HS-27A (cell line): Measurements from ENCODE around the gene PDCD7.
"Not testable (repeated sequence)": the region's sequence is repeated elsewhere in the genome, so short reads cannot be mapped to it uniquely, and the experiment has no call there.

Experiments
- DNase-seq: peaks from one replicate; pipeline ENCODE4 v3.0.0-alpha.2; 2012; ENCODE audit warnings: low read depth, missing footprints

Gene PDCD7

DNA sequence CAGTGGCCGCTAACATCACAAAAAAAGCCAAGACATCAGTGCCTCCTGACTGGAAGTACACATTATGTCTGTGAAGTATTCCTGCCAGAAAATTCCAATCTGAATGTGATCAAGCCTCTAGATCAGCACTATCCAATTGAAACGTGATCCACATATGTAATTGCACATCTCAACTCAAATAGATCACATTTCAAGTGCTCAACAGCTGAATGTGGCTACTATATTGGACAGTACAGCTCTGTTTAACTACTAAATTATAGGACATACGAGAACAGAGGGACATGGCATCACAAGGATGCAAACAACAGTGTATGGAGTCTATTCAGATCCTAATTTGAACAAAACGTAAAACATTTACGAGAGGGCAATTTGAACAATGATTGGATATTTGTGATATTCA lies 18.1 kb downstream of the PDCD7 start:
- DNase-seq: no peak

DNA sequence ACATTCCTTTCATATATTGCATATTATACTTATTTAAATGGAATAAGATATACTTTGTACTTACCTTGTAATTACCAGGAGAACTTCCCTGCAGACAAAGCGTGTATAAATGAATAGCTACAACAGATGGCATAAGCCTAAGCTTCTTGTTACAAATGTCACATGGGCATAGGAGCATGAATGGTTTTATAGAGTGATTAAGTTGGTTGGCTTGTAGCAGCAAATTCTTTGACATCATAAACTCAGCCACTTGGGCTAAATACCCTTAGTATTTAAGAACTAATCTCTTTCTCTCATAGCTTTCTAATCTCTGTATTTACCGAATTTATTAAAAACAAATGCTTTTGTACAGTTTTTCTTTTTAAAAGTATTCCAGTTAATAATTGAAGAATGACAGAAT lies 18.5 kb downstream of the PDCD7 start, which contains the start of gene UBAP1L:
TSS of gene UBAP1L (minus strand) at position 115 of the 400 bp plus-strand sequence. CDS start 8,985 bp downstream, outside the sequence.
- DNase-seq: no peak

DNA sequence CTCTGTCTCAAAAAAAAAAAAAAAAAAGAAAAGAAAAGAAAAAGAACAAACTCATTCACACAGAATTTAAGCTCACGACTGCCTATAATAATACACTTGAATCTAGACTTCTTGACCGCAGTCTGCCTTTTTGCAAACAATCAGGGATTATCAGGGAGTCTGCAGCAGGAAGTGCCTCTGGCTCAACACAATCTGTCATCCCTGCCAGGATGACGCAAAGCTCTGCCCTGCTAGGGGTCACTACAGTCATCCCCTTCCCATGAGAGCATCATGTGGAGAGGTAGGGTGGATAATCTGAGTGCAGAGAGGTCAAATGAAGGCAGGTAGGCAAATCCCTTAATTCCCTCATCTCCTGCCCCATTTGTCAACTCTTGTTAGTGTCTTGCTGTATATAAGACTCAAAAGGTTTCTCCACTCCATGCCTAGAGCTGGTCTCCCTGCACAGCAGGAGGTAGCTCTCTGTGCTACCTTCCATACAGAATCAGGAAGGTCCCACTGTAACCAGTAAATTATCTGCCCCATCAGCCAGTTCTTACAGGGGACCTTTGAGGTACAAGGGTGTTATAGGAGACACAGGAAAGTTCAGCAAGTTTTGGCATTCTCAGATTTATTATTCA lies 22.8 kb downstream of the PDCD7 start:
- no peak for DNase-seq

DNA sequence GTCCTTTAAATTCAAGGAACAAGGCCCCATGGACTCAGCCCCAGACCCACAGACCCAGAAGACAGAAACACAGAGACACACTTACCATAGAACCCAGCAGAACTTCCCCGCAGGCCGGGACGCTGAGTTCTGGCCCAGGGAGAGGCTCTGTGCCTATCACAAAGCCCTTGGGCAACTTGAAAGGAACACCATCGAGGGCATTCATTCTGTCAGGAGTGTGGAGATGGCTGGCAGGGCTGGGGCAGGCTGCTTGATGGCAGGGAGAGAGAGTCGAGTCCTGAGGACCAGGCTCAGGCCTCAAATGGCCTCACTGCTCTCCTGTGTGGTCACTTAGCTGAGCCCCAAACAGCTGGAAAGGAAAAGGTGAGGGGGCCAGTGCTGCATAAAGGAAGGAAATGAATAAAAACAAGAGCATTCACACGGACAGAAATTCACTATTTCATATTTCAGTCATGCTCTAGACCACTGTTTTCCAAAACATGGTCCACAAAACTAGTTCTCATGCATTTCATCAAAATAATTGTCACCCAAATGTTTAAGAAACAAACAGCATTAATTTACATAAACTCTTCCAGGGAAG lies 27.5 kb downstream of the PDCD7 start:
- DNase-seq: no peak

DNA sequence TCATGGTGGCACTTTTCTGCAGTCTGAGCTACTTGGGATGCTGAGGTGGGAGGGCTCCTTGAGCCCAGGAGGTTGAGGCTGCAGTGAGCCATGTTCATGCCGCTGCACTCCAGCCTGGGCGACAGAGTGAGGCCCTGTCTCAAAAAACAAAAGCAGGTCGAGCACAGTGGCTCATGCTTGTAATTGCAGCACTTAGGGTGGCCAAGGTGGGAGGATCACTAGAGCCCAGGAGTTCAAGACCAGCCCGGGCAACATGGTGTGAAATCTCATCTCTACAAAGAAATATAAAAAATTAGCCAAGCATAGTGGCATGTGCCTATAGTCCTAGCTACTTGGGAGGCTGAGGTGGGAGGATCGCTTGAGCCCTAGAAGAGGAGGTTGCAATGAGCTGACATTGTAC lies 28.6 kb downstream of the PDCD7 start:
- no peak for DNase-seq

DNA sequence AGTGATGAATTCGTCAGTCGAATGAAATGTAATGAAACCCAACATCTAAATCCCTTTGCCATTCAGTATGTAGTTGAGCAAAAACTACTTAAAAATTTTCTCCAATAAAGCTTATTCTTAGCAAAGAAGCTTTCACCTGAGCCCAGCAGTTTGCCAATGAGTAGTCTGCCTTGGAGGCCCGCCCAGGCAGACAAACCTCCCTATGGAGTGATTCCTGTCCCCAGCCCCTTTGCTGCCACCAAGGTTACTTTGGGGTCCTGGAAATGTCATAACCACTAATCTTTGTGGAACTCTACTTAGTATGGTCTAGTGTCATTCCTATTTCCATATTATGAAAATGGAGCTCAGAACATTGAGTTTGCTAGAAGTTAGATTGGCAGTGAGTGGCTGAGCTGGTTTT lies 30.7 kb downstream of the PDCD7 start:
- DNase-seq: no peak

DNA sequence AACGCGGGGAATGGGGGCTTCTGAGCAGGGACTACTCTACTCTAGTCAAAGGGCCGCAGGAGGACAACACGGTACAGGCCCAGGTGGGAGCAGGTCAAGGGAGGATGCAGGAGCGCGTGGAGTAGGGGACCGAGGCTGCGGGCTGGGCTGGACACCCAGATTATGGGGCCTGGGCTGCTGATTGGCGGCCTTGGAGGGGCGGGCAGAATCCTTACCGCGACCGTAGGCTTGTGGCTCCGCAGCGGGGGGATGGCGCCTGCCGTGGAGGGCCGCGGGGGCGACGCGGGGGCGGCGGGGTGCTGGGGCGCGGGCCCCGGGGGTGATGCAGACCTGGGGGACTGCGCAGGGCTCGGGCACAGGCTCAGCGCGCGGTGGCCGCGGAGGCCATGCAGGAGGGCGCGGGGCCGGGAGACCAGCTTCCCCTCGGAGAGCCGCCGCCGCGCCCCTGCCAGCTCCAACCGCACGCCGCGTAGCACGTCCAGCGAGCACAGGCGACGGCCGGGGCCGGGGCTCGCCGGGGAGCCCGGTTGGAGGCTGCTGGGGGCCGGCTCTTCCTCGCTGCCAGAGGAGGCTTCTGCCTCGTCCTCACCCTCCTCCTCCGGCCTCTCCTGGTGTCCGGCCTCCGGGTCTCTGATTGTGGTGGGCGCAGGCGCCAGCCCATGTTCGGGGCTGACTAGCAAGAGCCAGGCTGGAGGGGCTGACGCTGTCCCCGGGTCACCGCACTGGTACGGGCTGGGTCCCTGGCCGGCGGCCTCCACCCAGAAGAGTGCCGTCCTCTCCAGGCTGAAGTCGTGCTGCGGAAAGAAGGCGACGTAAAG lies 31.5 kb downstream of the PDCD7 start:
- no peak for DNase-seq

DNA sequence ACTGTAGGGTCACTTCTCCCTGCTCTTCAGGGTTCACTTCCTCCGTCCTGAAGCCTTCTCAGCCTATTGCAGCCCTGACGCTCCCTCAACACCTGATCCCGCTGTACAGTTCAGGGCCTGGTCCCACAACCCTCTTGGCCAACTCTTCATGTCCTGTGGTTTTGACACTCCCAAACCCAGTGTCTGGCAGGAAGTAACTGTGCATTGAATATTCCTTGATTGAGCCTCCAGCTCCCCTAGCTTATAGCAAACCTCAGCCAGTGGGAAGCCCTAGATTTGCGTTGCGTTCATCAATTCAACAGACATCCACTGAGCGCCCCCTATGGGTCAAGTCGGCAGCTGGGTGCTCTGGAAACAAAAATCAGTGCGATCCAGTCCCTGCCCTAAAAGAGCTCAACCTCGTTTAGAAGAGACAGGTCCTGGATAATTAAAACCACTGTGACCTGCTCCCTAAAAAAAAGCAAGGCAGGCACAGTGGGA lies 32.2 kb downstream of the PDCD7 start:
- DNase-seq: no peak

DNA sequence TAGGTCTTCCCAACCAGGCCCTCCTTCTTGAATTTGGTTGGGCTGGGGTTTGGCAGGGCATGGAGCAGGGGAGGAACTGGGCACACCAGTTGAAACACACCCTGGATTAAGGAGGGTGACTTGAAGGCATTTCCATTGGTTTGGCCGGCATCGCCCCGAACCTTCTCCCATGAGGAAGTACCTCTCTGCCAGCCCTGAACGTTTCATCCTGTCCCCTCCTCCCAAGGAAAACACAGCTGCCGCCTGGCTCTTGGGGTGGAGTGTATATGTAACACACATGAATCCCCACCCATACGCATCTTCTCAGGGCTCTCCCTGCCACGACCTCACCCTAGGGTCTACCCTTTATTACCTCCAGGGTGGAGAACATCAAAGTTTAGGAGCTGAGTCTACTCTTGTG lies 33.2 kb downstream of the PDCD7 start:
- no peak for DNase-seq

DNA sequence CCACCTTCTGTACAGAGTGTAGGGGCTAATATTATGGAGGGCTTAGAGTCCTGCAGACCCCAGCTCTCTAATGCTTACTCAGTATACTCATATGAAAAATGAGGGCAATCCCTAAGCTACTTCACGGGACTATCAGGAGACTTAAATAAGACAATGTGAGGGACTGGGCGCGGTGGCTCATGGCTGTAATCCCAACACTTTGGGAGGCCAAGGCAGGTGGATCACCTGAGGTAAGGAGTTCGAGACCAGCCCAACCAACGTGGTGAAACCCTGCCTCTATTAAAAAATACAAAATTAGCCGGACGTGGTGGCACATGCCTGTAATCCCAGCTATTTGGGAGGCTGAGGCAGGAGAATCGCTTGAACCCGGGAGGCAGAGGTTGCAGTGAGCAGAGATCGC lies 33.8 kb downstream of the PDCD7 start:
- DNase-seq: not testable (repeated sequence)

DNA sequence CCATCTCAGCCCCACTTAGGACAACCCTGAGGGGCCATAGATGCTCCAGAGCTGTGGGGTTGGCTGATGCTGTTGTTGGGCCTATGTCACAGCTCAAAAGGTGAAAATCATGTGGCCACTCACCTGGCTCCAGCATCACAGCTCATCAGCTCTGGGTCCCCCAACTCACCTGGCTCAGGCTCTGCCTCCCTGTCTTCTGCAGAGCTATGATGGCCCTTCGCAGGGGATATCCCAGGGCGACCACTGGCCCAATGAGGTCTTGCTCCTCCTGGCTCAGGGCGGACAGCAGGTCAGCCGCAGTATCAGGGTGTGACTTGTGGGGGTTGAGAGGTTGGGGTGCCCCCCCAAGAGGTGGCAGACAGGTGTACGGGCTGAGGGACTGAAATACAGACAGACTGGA lies 34.3 kb downstream of the PDCD7 start:
- DNase-seq: no peak

DNA sequence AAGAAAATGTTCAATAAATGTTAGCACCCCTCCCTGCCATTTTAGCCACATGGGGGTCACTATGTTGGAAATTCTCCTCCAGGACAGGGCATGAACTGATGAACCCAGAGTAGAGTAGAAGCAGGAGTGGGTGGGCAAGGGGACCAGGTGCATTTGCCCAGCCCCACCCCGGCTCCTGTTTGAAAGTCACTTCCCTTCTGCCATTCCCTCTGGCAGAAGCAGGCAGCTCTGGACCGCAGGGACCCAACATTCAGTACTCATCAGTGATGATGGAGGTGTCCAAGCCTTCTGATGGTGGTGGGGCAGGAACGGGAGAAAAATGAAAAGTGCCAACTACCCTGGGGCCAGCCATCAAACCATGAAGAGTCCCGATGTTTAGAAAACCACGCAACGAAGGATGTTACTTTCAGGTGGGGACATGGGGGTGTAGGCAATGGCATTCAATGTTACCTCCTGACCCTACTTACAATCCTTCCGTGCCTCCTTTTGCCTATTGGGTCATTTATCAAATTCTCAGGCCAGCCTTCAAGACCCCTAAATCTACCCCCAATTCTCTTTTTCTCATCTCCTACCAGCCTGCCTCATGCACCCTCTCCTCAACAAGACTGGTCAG lies 35.9 kb downstream of the PDCD7 start:
- DNase-seq: no peak

DNA sequence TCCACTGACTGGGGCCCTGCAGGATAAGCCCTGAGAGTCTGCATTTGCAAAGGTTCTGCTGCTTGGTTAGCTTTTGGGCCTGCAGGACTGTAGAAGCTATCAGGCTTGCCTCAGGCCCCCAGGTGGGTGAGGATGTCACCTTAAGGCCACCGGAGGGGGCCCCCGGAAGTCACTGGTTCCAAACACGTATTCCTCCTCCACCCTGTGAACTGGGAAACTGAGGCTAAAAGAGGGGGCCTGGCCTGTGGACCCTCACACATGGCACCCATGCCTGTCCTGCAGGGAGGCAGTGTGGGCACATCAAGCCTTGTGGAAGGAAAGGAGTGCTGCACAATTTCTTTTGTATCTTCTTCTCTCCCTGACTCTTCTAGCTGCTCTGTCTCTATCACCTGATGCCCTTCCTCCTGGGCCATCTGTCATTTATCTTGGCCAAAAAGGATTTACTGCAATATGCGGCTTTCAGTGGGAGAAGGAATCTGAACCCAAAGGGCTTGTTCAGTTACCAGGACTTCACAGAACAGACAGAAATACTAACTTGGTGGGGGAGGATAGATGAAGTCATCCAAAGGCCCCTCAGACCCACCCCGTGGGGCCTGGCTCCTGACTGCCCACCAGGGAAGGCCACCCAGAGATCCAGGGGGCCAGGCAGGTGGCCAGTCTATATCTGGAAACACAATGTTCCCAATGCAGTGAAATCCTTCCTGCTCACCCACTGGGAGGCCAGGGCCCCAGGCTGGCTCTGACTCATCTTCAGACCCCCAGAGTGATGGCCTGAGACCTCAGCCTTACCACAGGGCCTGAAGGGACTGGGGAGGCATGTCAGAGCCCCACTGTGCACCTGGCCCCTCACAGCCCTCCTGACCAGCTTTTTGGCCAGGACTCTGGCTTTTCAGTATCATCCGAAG lies 36.9 kb downstream of the PDCD7 start:
- no peak for DNase-seq

DNA sequence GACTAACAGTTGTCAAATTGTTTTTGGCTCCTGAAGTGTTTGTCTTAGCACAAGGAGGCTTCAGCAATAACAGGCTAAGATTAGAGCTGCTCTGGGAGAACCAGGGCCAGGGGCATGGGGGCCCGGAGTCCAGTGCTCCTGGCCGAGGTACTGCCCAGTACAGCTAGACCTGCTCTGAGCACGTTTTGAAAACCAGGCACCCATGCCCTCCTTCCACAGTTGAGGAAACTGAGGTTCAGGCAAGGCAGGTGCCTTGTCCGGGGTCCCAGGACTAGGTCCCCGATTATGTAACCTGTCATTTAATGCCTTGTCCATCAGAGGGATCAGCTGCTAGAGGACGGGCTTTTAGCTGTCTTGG lies 37.9 kb downstream of the PDCD7 start:
- DNase-seq: no peak

DNA sequence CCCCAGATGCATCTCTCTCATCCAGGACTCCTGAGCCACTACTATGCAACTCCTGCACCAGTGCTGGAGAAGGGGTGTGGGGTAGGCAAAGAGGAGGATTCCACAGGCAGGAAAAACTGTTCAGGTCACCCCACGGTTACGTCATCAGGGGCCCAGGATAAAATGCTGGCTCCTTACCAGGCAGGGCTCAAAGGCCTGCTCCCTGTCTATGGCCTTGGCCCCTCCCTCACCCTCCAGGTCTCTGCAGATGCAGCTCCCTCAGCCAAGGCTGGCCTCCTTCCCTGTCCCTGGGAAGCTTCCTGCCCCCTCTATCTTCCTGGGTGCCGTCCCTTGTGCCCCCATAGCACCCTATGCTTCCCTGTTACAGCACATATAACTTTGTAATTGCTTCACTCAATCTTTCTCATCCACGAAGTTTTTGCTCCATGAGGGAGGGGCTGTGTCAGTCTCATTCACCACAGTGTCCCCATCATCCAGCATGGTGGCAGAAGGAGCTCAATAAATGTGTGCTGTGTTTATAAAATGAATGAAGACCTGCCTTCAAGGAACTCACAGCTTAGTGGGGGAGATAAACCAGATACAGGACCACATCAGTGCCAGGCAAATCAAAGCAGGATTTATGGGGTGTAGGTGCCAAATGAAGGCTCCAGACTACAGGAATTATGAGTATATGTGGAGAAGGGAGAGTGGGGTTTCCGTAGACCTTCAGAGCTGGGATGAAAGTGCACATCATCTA lies 38.4 kb downstream of the PDCD7 start:
- DNase-seq: no peak

DNA sequence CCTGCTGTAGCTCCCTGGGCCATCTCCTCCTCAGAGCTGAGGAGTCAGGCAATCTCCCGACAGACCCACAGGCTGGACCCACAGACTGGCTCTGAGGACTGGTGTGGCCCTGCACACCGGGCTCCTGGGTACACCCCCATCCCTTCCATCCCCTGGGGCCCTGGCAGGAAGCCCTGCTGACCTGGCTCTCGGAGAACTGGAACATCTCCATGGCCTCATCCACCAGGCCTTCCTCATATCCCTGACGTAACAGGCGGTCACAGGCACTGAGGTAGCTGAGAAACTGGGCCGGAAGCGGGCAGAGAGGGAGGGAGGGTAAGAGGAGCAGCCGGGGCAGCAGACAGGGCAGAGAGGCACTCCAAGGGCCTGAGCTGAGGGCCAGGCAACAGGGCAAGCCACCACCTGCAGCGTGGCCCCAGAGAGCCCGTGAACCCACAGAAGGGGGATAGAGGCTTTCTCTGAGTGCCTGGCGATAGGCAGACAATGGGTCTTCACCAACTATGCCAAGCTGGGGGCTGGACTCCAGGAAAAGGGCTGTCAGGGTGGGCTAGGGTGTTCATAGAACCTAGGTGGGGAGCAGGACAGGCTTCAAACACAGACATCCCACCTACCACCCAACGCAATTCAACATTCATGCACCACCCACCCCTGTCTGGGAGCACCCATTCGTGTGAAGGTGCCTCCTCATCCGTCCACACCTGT lies 39.2 kb downstream of the PDCD7 start:
- DNase-seq: no peak

DNA sequence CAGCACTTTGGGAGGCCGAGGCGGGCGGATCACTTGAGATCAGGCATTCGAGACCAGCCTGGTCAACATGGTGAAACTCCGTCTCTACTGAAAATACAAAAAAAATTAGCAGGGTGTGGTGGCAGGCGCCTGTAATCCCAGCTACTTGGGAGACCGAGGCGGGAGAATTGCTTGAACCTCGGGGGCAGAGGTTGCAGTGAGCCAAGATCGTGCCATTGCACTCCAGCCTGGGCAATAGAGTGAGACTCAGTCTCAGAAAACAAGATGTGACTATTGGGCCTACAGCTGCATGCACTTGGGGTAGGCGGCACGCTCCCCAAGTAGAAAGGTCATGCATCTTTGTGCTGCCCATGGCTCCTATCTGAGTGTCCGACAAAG lies 39.8 kb downstream of the PDCD7 start:
- not testable (repeated sequence) for DNase-seq

DNA sequence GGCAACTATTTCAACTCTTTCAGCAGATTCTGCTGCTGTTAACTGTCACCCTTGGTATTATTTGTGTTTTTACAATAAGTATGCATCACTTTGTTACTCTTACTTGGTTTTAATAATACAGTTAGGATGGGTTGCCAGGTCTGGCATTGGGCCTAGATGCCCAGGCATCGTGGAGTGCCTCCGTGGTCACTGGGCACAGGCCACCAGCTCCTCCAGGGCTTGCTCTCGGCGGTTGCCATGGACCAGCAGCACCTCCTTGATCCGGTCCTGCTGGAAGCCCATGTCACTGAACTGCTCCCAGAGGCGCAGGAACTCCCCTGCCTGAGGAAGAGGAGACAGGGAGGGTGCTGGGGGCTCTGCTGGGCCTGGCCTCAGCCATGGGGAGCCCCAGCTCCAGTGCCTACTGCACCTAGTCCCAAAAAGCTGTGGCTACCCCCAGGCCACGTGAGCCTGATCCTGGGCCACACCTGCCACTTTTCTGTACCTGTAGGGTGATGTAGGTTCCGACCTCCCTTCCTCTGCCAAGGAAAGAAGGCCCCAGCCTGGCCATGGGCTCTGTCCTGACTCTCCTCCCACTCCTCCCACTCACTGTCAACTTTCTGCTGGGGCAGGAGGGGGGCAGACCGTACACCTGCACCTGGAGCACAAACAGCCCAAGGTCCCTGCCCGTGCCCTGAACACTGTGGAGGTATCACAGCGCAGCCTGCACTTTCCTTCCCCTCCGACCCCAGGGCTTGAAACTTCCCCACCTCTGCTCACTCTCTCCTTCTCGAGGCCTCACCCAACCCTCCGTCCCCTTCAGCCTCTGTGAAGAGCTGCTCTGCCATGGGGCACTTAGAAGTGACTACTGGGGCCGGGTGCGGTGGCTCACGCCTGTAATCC lies 40.5 kb downstream of the PDCD7 start:
- no peak for DNase-seq
